Measurements from ENCODE around the gene KCNJ12.

KCNJ12 gene

GRCh38 chr17:21368545-21369246 lies 7.5 kb upstream of the KCNJ12 start:
- DNase-seq (ENCODE audit: low read depth): no peak

DNA sequence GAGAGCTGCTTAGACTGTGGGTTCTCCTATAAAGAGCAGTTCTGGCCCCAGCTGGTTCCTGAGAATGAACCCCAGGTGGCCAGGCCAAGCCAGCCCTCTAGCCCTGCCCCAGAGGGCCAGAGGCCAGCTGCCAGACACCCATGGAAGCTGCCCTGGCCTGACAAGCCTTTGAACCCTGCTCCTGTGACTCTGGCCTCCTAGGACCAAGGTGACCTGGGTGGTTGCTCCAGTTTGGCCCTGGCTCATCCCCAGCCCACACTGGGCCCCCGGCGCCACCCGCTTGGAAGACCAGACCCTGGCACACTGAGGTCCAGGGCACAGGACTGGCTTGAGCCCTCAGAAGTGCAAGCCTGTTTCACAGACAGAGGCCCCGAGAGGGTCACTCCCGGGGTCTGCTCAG lies 6.8 kb upstream of the KCNJ12 start:
- DNase-seq (ENCODE audit: low read depth): no peak

GRCh38 chr17:21370430-21370829 lies 5.7 kb upstream of the KCNJ12 start:
- DNase-seq (ENCODE audit: low read depth): no peak

DNA sequence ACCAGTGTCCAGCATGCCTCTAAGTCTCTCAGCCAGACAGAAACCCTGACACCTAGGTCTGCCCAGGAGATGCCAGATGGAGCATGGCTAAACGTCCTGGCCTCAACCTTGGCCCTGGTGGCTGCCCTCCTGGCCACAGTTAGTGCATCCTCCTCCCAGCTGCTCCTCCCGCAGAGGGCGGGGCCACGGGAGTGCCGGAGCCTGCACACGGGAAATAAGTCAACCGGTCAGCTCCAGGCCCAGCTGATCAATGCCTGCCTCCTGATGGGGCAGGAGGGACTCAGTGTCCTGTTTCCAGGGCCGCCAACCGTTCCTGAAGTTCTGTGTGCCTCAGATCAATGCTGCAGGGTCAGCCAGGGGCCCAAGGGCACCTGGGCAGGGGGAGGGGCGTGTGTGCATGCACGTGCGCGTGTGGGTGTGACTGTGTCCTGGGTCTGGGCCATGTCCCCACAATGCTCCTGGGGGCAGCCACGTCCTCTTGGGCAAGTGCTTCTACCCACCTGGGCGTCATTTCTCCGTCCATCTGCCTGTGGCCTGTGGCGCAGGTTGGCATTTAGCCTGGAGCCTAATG lies 4.6 kb upstream of the KCNJ12 start:
- no peak for DNase-seq (ENCODE audit: low read depth)

DNA sequence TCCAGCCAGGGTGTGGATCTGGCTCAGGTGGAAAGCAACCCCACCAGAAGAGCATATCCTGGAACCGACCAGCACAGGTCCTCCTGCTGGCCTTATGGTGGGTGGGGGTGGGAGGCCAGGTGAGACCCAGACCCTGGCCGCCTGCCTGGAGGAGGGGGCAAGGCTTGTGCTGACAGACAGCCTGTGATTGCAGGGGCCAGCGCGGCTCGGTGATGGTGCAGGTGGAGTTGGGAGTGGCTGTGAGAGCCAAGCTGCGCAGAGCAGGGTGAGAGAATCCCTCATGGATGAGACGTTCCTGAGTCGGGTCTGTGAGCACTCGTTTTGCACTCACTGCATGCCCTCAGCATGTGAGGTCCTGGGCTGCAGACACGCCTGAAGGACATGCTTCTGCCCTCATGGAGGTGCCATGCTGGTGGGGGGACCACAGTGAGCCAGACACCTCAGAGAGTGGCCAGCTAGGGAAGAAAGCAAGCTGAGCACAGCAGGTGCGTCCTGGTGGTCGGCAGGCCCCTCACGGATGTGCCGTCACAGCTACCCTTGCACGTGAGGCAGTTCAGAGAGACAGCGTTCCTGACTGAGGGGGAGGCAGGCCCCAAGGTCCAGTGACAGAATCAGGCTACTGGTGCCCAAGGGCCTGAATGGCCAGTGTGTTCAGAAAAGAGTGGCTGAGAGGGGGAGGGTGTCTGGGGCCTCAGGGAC lies 3.8 kb upstream of the KCNJ12 start:
- no peak for DNase-seq (ENCODE audit: low read depth)

DNA sequence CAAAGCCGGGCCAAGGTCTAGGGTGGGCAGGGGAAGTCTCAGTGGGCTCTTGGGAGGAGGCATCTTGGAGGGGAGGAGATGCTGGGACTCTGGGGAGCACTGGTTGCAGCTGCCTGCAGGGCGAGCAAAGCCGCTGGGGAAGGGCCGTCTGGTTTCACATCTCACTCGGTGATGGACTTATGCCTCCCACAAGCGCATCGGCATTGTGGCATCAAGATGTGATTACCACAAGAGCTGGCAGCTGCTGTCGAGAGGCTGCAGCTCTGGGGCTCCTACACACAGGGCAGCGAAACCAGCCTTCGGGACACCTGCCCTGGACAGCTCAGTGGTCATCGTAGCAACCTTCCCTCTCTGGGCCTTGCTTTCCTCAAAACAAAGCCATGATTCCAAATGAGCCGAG lies 3.1 kb upstream of the KCNJ12 start:
- no peak for DNase-seq (ENCODE audit: low read depth)

- no peak for DNase-seq (ENCODE audit: low read depth)
Observed at GRCh38 chr17:21373696-21374440, 2.3 kb upstream of the KCNJ12 start.

DNA sequence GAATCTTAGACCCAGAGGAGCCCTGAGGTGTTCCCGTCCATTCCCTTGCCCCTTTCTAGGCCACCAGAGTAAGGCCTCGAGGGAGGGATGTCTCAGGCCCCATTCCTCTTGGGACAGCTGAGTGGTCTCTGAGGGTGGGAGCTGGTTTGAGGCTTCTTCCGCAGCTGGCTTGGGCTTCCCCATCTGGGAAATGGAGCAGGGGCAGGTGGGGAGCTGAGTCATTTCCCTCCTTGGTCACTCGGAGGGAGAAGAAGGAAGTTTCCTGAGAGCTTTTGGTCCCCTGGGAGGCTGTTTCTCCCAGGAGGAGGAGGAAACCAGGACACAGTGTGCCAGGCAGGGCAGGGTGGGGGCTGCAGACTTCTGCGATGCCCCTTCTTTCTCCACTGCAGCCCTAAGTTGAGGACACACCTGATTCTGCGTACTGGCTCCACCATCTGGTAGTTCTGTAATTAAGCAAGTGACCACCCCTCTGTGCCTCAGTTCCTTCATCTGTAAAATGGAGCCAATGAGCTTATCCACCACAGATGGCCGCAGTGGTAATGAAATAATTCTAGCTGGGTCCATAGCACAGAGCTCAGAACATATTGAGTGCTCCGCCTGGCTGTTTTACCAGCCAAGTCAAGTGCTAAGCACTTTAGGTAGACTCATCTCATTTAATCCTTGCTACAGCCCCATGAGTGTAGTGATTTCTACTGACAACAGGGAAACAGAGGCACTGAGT lies 1.6 kb upstream of the KCNJ12 start:
- DNase-seq (ENCODE audit: low read depth): no peak

- no peak for DNase-seq (ENCODE audit: low read depth)
Observed at GRCh38 chr17:21375162-21375560, 996 bp upstream of the KCNJ12 start.

GRCh38 chr17:21375757-21376080 lies 438 bp upstream of the KCNJ12 start:
- no peak for DNase-seq (ENCODE audit: low read depth)

GRCh38 chr17:21376759-21377690 lies 868 bp downstream of the KCNJ12 start:
- no peak for DNase-seq (ENCODE audit: low read depth)

GRCh38 chr17:21377705-21378396 lies 1.7 kb downstream of the KCNJ12 start:
- no peak for DNase-seq (ENCODE audit: low read depth)

- DNase-seq (ENCODE audit: low read depth): no peak
Observed at GRCh38 chr17:21378553-21378952, 2.4 kb downstream of the KCNJ12 start.

DNA sequence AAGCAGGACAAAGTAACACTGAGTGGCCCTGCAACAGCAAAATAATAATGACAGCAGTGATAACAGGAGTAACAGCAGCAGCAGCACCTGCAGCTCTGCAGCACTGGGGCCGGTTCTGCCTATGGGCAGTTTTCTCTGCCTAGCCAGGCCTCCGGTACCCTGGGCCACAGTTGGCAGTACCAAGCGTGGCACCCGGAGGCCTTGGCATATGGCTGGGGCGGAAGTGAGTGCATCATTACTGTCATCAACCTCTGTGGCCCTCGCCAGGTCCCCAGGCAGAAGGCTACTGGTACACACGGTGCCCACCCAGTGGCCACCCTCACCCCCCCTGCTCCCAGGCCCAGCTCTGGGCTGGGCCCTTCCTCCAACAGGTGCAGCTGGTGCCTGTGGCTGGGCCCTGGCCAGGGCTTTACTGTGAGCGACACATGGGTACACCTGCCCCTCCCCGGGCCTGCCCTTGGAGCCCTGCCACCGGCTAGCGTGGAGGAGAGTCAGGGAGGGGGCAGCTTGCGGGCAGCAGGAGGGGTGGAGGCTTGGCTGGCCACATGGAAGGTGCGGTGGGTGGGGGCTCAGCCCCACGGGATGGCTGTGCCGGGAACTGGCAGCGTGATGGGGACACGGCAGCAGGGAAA lies 3.0 kb downstream of the KCNJ12 start:
- no peak for DNase-seq (ENCODE audit: low read depth)

GRCh38 chr17:21380659-21381058 lies 4.5 kb downstream of the KCNJ12 start:
- DNase-seq (ENCODE audit: low read depth): no peak

GRCh38 chr17:21381076-21381706 lies 5.0 kb downstream of the KCNJ12 start:
- no peak for DNase-seq (ENCODE audit: low read depth)

DNA sequence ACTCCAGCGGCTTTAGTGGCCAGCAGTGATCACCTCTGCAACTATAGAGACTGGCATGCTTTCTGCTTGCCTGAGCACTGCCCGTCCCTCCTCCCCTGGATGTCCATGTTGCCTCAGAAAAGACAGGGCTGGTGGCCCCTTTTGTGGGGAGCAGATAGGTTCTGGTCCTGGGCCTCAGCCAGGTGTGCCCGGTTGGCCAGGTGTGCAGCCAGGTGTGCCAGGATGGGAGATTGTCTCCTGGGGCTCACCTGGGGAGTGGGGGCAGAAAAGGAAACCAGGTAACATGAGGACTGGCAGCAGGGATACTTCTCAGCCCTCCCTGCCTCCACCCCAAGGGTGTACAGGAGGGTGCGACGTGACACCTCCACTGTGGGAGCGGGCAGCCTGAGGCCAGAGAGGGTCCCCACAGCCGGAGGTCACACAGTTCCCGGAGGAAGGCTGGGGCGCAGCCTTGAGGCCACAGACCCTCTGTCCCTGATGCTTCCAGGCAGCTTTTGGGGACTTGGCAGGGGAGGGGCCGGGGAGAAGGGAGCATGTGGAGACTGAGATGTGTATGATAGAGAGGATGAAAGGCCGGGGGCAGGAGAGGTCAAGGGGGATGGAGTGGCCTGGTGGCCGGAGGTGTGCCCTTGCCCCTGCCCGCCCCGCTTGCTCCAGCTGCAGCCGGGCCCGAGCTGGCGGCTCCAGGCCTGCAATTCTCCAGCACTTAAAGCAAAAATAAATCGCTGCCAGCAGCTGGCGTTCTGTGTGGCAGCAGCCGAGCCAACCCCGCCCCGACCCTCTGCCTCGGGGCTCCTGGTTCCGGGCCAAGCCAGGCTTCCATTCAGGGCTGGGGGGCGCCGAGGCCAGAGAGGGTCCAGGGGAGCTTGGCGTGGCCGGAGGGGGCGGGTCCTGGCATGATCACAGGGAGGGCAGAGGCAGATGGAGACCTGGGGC lies 6.7 kb downstream of the KCNJ12 start:
- no peak for DNase-seq (ENCODE audit: low read depth)

DNA sequence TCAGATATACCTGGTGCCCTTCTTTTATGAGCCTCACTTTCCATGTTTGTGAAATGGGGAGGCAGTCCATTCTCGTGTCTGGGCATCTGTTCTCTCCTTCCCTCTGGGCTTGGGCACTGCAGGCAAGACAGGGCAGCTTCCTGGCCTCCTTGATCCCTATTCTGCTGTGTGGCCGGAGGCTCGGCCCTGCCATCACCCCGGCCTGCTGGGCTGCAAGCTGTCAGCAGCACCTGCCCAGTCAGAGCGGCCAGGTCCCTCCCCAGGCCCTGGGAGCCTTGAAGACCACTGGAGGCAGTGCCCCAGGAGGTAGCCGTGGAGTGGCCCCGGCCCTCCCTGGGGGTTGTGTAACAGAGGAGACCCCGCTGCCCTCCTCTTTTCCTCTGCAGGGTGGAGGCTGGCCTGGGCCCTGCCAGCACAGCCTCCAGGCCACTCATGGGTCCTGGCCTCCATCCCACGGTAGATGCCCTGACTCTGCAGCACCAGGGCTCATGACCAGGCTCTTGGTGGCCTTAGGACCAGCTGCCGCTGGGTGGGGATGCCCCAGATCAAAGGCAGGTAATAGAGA lies 9.2 kb downstream of the KCNJ12 start:
- DNase-seq (ENCODE audit: low read depth): no peak
